G401.6 (cell line): ENCODE measurements around the gene SAYSD1.

ENCODE experiments used
- FAIRE-seq: peaks from 2 replicates; lab custom pipeline; 2012; peaks lifted over from hg19 to GRCh38; lab: Jason Lieb, UNC

Gene SAYSD1

GRCh38 chr6:39108041-39108839, 6.7 kb downstream of the SAYSD1 start:
- no peak for FAIRE-seq

GRCh38 chr6:39107641-39108040, 7.3 kb downstream of the SAYSD1 start:
- FAIRE-seq = no peak

- FAIRE-seq = no peak
These were observed 8.0 kb downstream of the SAYSD1 start for GRCh38 chr6:39107034-39107433.

GRCh38 chr6:39104528-39104927, 10.5 kb downstream of the SAYSD1 start:
- FAIRE-seq = no peak

GRCh38 chr6:39102821-39103136, 12.2 kb downstream of the SAYSD1 start:
- FAIRE-seq = no peak

- no peak for FAIRE-seq
These were observed 12.7 kb downstream of the SAYSD1 start for GRCh38 chr6:39102071-39102820.

GRCh38 chr6:39100358-39100757, 14.6 kb downstream of the SAYSD1 start:
- FAIRE-seq = no peak

GRCh38 chr6:39095578-39095977, 19.4 kb downstream of the SAYSD1 start:
- FAIRE-seq = no peak

GRCh38 chr6:39093149-39093708, 21.8 kb downstream of the SAYSD1 start:
- FAIRE-seq = no peak

- FAIRE-seq = no peak
These were observed 22.9 kb downstream of the SAYSD1 start for GRCh38 chr6:39092124-39092523.

GRCh38 chr6:39091220-39091619, 23.8 kb downstream of the SAYSD1 start:
- FAIRE-seq = no peak

- FAIRE-seq = no peak
These were observed 24.9 kb downstream of the SAYSD1 start for GRCh38 chr6:39090036-39090435.

GRCh38 chr6:39088331-39088730, 26.7 kb downstream of the SAYSD1 start:
- FAIRE-seq = no peak

- no peak for FAIRE-seq
These were observed 27.8 kb downstream of the SAYSD1 start for GRCh38 chr6:39087197-39087596.

GRCh38 chr6:39086711-39087110, 28.3 kb downstream of the SAYSD1 start:
- FAIRE-seq = no peak

GRCh38 chr6:39086294-39086693, 28.7 kb downstream of the SAYSD1 start:
- FAIRE-seq = no peak

GRCh38 chr6:39085129-39085797, 29.7 kb downstream of the SAYSD1 start:
- FAIRE-seq = no peak

- no peak for FAIRE-seq
These were observed 30.5 kb downstream of the SAYSD1 start for GRCh38 chr6:39084506-39084905.

GRCh38 chr6:39083231-39083634, 31.8 kb downstream of the SAYSD1 start:
- no peak for FAIRE-seq

GRCh38 chr6:39082310-39082709, 32.7 kb downstream of the SAYSD1 start:
- FAIRE-seq = no peak

GRCh38 chr6:39080246-39080875, 34.6 kb downstream of the SAYSD1 start:
- FAIRE-seq = no peak
